Activated T-helper 17 cell treated with anti-CD3 and anti-CD28 coated beads, Interleukin-2, amount 50 U/mL, for 72 hours (primary cell): Measurements from ENCODE around the gene NUP93. TPM values are rescaled to one million over a fixed set of nuclear protein-coding genes. Genes with fewer than 3 reads are reported as not detected.

Experiments used
- ATAC-seq: fragments of 150-1000 bp; cut with Tn5 transposase; replicated peaks from 2 replicates; pipeline ENCODE4 v1.10.0; 2021; ENCODE audit warnings: mild to moderate bottlenecking, moderate library complexity
- H3K27ac Mint-ChIP-seq: one replicate; pipeline ENCODE4 v1.8.0; 2022; ENCODE audit warnings: mixed read lengths
- H3K27me3 Mint-ChIP-seq: one replicate; pipeline ENCODE4 v1.8.0; 2022; ENCODE audit warnings: mixed read lengths
- H3K36me3 Mint-ChIP-seq: one replicate; pipeline ENCODE4 v1.8.0; 2022; ENCODE audit warnings: low read depth, mild to moderate bottlenecking, mixed read lengths
- H3K4me1 Mint-ChIP-seq: one replicate; pipeline ENCODE4 v1.8.0; 2022; ENCODE audit warnings: mixed read lengths
- H3K4me3 Mint-ChIP-seq: one replicate; pipeline ENCODE4 v1.8.0; 2022; ENCODE audit warnings: mild to moderate bottlenecking, mixed read lengths
- H3K9me3 Mint-ChIP-seq: one replicate; pipeline ENCODE4 v1.8.0; 2022; ENCODE audit warnings: mixed read lengths
- total RNA-seq, 2 donors: library from RNA; stranded (reverse); gene quantifications; one replicate each; pipeline ENCODE4 v1.2.3, GENCODE V29; 2022

The NUP93 gene
- total RNA-seq, 2 donors from 2014 or later: 51.5 to 112 TPM

DNA sequence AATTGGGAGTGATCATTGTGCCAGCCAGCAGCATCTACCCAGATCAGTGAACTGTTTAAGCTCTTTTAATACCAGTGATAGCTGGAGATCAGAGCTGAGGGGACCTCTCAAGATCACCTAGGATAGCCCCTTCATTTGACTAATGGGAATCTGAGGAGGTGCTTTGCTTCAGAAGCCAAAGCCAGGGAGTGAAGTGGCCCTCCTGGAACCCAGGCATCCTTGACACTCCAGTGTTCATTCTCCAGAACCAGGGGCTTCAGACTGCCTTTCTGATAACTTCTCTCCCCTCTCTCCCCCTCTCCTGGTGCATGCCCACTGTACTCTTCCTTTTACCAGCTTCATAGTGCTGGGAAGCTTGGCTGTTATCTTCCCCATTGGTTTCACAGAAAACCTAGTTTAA, 87.1 kb downstream of the NUP93 start:
- H3K4me1 Mint-ChIP-seq: no peaks in the 10 kb centered on the region
- H3K4me3 Mint-ChIP-seq: no peak overlapping the region
- ATAC-seq: no peak
- no peaks in the 10 kb centered on the region for H3K9me3 Mint-ChIP-seq
- H3K36me3 Mint-ChIP-seq: peaks cover 37% of the 10 kb centered on the region
- no peak overlapping the region for H3K27ac Mint-ChIP-seq
- no peaks in the 10 kb centered on the region for H3K27me3 Mint-ChIP-seq

DNA sequence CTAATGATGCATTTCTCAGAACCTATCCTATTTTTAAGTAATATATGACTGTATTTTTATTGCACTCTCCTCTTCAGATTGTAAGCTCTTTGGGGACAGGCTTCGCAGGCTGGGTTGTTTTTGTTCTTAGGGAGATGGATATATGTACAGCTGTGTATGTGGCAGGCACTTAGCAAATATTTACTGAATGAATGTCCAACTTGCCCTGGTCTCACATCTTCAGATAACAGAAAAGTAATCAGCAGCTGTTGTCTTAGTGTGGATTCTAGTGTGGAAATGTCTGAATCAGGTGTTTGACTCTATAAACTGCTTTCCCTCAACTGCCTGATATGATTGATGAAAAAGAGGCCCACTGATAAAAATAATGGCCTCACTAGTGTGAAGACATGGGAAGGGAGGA, 88.0 kb downstream of the NUP93 start:
- Mint-ChIP-seq H3K4me1 (no peaks in the 10 kb centered on the region), H3K27me3 (no peaks in the 10 kb centered on the region), H3K9me3 (no peaks in the 10 kb centered on the region), H3K36me3 (peaks cover 43% of the 10 kb centered on the region), H3K4me3 (no peak overlapping the region), H3K27ac (no peak overlapping the region)
- no peak for ATAC-seq

DNA sequence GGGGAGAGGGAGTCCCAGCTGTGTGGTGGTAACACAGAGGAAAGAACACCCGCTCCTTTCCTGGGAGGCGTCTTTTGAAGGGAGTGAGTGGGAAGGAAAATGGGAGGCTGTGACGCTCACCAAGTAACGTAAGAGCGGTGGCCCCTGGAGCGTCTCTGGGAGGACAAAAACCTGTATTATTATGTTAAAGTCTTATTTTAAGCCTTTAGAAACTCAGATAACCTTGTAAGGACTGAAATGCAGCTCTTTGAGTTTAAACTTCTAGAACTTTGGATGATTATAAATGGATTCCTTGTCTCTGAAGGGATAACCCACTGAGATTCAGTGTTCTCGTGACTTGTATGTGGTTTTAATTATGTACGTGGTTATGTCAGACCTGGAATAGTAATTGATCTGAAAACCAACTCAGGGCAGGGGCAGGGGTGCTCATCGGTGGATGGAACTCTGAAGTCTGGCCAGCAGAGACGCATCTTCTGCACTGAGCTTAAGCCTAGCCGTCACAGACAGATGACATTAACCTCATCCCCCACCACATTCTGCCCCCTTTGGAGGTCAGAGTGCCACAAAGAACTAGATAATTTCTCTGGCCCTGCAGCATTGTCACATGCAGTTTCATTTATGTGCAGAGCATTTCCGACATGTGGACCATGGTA, 93.3 kb downstream of the NUP93 start:
- no peak for ATAC-seq
- Mint-ChIP-seq H3K4me1 (no peaks in the 10 kb centered on the region), H3K36me3 (peaks cover 92% of the 10 kb centered on the region), H3K4me3 (no peak overlapping the region), H3K9me3 (no peaks in the 10 kb centered on the region), H3K27me3 (no peaks in the 10 kb centered on the region), H3K27ac (no peak overlapping the region)

DNA sequence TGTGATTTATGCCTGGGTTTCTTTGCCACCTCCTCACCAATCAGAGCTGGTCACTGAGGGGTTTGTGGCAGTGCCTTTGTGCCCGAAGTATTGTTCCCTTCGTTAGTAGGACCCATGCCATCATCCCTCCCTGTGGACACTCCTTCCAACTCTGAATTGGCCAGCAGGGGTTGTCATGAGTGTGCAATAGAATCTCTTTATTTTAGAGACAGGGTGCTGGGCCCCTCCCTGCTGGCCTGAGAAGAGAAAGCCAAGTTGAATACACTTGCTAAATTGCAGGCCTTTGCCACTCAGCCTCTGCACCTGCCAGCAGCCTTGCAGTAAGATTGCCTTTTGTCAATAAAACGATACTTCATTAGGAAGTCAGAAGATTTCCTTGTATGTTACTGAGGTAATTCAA, 94.4 kb downstream of the NUP93 start:
- Mint-ChIP-seq H3K27ac (no peak overlapping the region), H3K27me3 (no peaks in the 10 kb centered on the region), H3K9me3 (no peaks in the 10 kb centered on the region), H3K4me1 (no peaks in the 10 kb centered on the region), H3K36me3 (peaks cover 93% of the 10 kb centered on the region), H3K4me3 (no peak overlapping the region)
- no peak for ATAC-seq

- Mint-ChIP-seq H3K36me3 (peaks cover 93% of the 10 kb centered on the region), H3K9me3 (no peaks in the 10 kb centered on the region), H3K4me3 (no peak overlapping the region), H3K27ac (no peak overlapping the region), H3K27me3 (no peaks in the 10 kb centered on the region), H3K4me1 (no peaks in the 10 kb centered on the region)
- ATAC-seq: no peak
These were observed 94.9 kb downstream of the NUP93 start for GRCh38 chr16:56824804-56825203.

- ATAC-seq: no peak
- Mint-ChIP-seq H3K4me3 (no peak overlapping the region), H3K9me3 (no peaks in the 10 kb centered on the region), H3K4me1 (no peaks in the 10 kb centered on the region), H3K27ac (no peak overlapping the region), H3K27me3 (no peaks in the 10 kb centered on the region), H3K36me3 (peaks cover 94% of the 10 kb centered on the region)
These were observed 95.9 kb downstream of the NUP93 start for GRCh38 chr16:56825826-56826225.

- H3K27me3 Mint-ChIP-seq: no peaks in the 10 kb centered on the region
- peaks cover 97% of the 10 kb centered on the region for H3K36me3 Mint-ChIP-seq
- peaks cover 11% of the 10 kb centered on the region for H3K4me1 Mint-ChIP-seq
- no peak overlapping the region for H3K4me3 Mint-ChIP-seq
- no peaks in the 10 kb centered on the region for H3K9me3 Mint-ChIP-seq
- ATAC-seq: no peak
- H3K27ac Mint-ChIP-seq: no peak overlapping the region
These were observed 98.7 kb downstream of the NUP93 start for GRCh38 chr16:56828647-56829046.

DNA sequence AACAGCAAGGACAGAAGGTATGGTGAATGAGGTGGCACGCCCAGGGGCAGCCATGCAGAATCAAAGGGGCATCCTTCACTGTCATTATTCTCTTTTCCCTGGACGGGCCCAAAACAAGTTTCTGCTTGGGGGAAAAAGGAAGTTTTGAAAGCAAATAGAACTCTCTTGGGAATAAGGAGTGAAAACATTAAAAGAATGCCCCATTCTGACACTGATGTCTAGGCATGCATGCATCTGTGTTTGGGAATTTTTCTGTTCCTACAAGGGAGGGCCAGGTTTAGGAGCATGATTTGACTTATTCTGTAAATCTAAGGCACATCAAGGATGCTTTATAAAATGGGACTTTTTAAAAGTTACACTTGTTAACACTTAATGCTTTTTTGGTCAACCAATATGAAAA, 100.7 kb downstream of the NUP93 start:
- no peak overlapping the region for H3K27ac Mint-ChIP-seq
- H3K9me3 Mint-ChIP-seq: no peaks in the 10 kb centered on the region
- H3K4me3 Mint-ChIP-seq: no peak overlapping the region
- H3K27me3 Mint-ChIP-seq: no peaks in the 10 kb centered on the region
- ATAC-seq: no peak
- peaks cover 11% of the 10 kb centered on the region for H3K4me1 Mint-ChIP-seq
- H3K36me3 Mint-ChIP-seq: peaks cover 97% of the 10 kb centered on the region

DNA sequence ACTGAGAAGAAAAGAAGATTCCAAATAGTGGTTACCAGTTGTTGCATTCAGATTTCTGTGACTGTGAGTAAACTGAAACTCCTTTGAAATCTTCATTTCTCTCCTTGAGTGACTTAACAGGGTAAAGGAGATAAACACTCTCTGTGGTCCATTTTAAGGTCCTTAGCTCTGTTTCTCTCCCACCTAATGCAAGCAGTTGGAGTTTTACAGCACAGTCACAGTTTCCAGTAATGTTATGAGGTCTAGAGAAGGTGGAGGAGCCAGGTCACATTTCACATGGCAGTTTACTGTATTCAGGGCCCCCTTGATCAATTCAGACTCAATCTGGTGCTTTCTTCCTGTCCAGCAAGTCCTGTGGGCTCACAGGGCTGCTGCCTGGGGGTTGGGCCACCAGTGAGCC, 102.8 kb downstream of the NUP93 start:
- peaks cover 98% of the 10 kb centered on the region for H3K36me3 Mint-ChIP-seq
- H3K27me3 Mint-ChIP-seq: no peaks in the 10 kb centered on the region
- H3K4me3 Mint-ChIP-seq: no peak overlapping the region
- ATAC-seq: peak; percentile 86
- no peaks in the 10 kb centered on the region for H3K9me3 Mint-ChIP-seq
- H3K27ac Mint-ChIP-seq: peak overlapping the region; percentile 60
- peaks cover 11% of the 10 kb centered on the region for H3K4me1 Mint-ChIP-seq

DNA sequence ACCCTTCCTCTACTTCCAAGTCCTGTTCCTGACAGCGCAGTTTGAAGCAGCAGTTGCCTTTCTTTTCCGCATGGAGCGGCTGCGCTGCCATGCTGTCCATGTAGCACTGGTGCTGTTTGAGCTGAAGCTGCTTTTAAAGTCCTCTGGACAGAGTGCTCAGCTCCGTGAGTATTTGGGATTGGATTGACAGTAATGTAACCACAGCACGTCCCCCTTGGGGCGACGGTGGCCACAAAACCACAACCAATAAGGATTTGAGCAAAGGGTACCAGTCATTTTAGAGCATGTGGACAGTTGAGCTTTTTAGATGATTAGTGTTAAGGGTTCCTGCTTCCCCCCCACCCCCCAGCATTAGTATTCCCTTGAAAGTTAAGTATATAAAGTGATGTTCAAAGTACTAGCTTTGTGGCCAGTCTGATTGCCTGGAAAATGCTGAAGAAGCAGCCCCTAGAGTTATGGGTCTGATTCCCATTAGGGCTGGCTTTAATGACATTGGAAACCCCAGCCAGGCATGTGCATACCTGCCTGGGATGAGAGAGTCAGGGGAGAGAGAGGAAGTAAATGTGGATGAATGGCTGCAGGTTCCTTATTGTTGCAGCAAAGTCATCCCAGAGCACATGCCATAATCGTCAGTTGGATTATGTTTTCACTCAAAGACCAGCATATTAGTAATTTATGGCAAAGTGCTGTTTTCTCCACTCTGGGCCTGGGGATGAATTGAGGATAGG, 103.5 kb downstream of the NUP93 start:
- no peaks in the 10 kb centered on the region for H3K27me3 Mint-ChIP-seq
- H3K27ac Mint-ChIP-seq: peak overlapping the region; percentile 60
- no peak overlapping the region for H3K4me3 Mint-ChIP-seq
- peaks cover 100% of the 10 kb centered on the region for H3K36me3 Mint-ChIP-seq
- peaks cover 11% of the 10 kb centered on the region for H3K4me1 Mint-ChIP-seq
- peak; percentile 63 for ATAC-seq
- H3K9me3 Mint-ChIP-seq: no peaks in the 10 kb centered on the region

DNA sequence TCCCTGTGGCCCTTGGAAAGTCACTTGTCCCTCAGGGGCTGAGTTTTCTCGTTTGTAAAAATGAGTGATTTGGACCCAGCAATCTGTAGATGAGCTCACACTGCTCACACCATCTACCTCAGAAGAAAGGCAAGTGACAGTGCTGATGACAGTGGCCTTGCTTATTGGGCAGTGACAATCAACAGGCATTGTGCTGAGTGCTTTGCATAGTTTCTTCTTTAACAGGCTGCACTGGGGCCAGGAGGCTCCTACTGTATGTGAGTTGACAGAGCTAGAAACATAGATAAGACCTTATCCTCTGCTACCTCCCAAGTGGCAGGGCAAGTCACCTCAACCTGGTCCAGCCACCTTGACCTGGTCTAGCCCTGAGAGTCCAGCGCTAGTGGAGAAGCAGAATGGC, 105.4 kb downstream of the NUP93 start:
- Mint-ChIP-seq H3K4me3 (no peak overlapping the region), H3K9me3 (no peaks in the 10 kb centered on the region), H3K36me3 (peaks cover 100% of the 10 kb centered on the region), H3K4me1 (peaks cover 11% of the 10 kb centered on the region), H3K27me3 (no peaks in the 10 kb centered on the region), H3K27ac (no peak overlapping the region)
- no peak for ATAC-seq

DNA sequence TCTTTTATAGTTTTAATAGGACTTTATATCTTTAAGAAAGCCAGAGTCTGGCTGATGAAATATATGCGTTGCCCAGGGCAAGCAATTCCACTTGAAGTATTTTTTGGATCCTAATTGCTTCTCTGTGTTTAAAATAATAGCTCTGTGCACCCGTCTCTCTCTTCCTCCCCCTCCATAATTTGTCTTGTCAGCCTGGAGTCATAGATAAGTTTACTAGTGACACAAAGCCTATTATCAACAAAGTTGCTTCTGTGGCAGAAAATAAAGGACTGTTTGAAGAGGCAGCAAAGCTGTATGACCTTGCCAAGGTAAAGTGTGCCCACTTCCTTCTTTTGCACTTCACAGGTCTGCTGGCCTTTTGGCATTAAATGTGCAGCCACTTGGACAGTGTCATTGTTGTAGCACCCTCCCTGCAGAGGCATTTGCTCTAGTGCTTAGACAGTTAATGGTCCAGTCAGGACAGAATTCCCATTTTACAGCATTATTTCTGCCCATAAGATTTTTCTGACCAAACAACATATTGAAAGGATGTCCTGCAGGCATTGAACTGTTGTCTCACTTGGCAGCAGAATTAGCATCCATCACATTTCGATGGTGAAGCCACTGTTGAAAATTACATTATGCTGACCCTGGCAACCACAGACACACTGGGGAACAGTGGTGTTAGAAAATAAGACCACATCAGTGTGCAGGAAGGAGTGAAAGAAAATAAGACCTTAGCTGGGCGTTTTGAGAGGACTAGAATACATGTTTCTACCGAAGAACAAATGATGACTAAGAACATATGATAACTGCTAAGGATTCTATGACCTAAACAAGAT, 106.7 kb downstream of the NUP93 start:
- H3K36me3 Mint-ChIP-seq: peaks cover 100% of the 10 kb centered on the region
- no peak for ATAC-seq
- no peaks in the 10 kb centered on the region for H3K9me3 Mint-ChIP-seq
- no peaks in the 10 kb centered on the region for H3K27me3 Mint-ChIP-seq
- no peak overlapping the region for H3K4me3 Mint-ChIP-seq
- peaks cover 11% of the 10 kb centered on the region for H3K4me1 Mint-ChIP-seq
- peak overlapping the region; percentile 19 for H3K27ac Mint-ChIP-seq

- peaks cover 100% of the 10 kb centered on the region for H3K36me3 Mint-ChIP-seq
These were observed 108.9 kb downstream of the NUP93 start for GRCh38 chr16:56838622-56839337.

GRCh38 chr16:56841233-56841632, 111.3 kb downstream of the NUP93 start:
- no peak overlapping the region for H3K4me3 Mint-ChIP-seq
- peak overlapping the region; percentile 52 for H3K27ac Mint-ChIP-seq
- no peaks in the 10 kb centered on the region for H3K9me3 Mint-ChIP-seq
- ATAC-seq: no peak
- no peaks in the 10 kb centered on the region for H3K4me1 Mint-ChIP-seq
- no peaks in the 10 kb centered on the region for H3K27me3 Mint-ChIP-seq
- H3K36me3 Mint-ChIP-seq: peaks cover 93% of the 10 kb centered on the region

More at GRCh38 chr16:56838622-56839337, 108.9 kb downstream of the NUP93 start:
- H3K9me3 Mint-ChIP-seq: no peaks in the 10 kb centered on the region
- H3K4me3 Mint-ChIP-seq: no peak overlapping the region
- no peaks in the 10 kb centered on the region for H3K27me3 Mint-ChIP-seq
- ATAC-seq: no peak
- peak overlapping the region; percentile 59 for H3K27ac Mint-ChIP-seq
- no peaks in the 10 kb centered on the region for H3K4me1 Mint-ChIP-seq
